Muscle layer of duodenum (tissue), 2 donors: Measurements from ENCODE around the gene PIK3C2G.

ENCODE experiments used
- H3K27ac ChIP-seq: one replicate; pipeline ENCODE4 v1.7.0; 2013; ENCODE audit warnings: mild to moderate bottlenecking, low read length
- H3K27me3 ChIP-seq: one replicate; pipeline ENCODE4 v1.7.0; 2013; ENCODE audit warnings: low read depth, mild to moderate bottlenecking, control low read depth, low read length
- H3K36me3 ChIP-seq, 2 donors: one replicate each; pipeline ENCODE4 v1.7.0; 2013; ENCODE audit warnings: low read length in 2 of 2, control low read depth in 1 of 2, mild to moderate bottlenecking in 1 of 2; ENCODE audit not compliant: insufficient read depth in 2 of 2, control insufficient read depth in 1 of 2
- H3K4me1 ChIP-seq, 2 donors: one replicate each; pipeline ENCODE4 v1.7.0; 2013; ENCODE audit warnings: low read length in 2 of 2, mild to moderate bottlenecking in 2 of 2, control low read depth in 1 of 2, moderate library complexity in 1 of 2; ENCODE audit not compliant: insufficient read depth in 2 of 2, control insufficient read depth in 1 of 2
- H3K4me3 ChIP-seq, 2 donors: one replicate each; pipeline ENCODE4 v1.7.0; 2013; ENCODE audit warnings: low read length in 2 of 2, low read depth in 1 of 2, mild to moderate bottlenecking in 1 of 2
- H3K9me3 ChIP-seq, 2 donors: one replicate each; pipeline ENCODE4 v1.7.0; 2013; ENCODE audit warnings: low read length in 2 of 2, control low read depth in 1 of 2, mild to moderate bottlenecking in 1 of 2; ENCODE audit not compliant: control insufficient read depth in 1 of 2
- donor health status: healthy.

PIK3C2G gene

GRCh38 chr12:18651525-18651924, 390.2 kb downstream of the PIK3C2G start:
- no peak overlapping the region for H3K27ac ChIP-seq
- no peaks in the 10 kb centered on the region for H3K9me3 ChIP-seq
- no peak overlapping the region for H3K4me3 ChIP-seq
- H3K36me3 ChIP-seq = no peaks in the 10 kb centered on the region
- no peaks in the 10 kb centered on the region for H3K4me1 ChIP-seq
- H3K27me3 ChIP-seq = no peaks in the 10 kb centered on the region

GRCh38 chr12:18652596-18652995, 391.3 kb downstream of the PIK3C2G start:
- no peaks in the 10 kb centered on the region for H3K36me3 ChIP-seq
- no peaks in the 10 kb centered on the region for H3K9me3 ChIP-seq
- H3K27ac ChIP-seq = no peak overlapping the region
- H3K4me1 ChIP-seq = no peaks in the 10 kb centered on the region
- no peak overlapping the region for H3K4me3 ChIP-seq
- no peaks in the 10 kb centered on the region for H3K27me3 ChIP-seq

GRCh38 chr12:18653465-18653864, 392.1 kb downstream of the PIK3C2G start:
- H3K9me3 ChIP-seq = peaks cover 0 to 2% of the 10 kb centered on the region in 2 donors
- no peaks in the 10 kb centered on the region for H3K36me3 ChIP-seq
- H3K27me3 ChIP-seq = no peaks in the 10 kb centered on the region
- no peak overlapping the region for H3K4me3 ChIP-seq
- H3K4me1 ChIP-seq = no peaks in the 10 kb centered on the region
- H3K27ac ChIP-seq = no peak overlapping the region

GRCh38 chr12:18655351-18655750, 394.0 kb downstream of the PIK3C2G start:
- Histone ChIP-seq H3K4me3 (no peak overlapping the region), H3K36me3 (no peaks in the 10 kb centered on the region), H3K27me3 (no peaks in the 10 kb centered on the region), H3K9me3 (peaks cover 0 to 8% of the 10 kb centered on the region in 2 donors), H3K4me1 (no peaks in the 10 kb centered on the region), H3K27ac (no peak overlapping the region)

- H3K4me1 ChIP-seq = no peaks in the 10 kb centered on the region
- H3K36me3 ChIP-seq = no peaks in the 10 kb centered on the region
- no peaks in the 10 kb centered on the region for H3K27me3 ChIP-seq
- H3K4me3 ChIP-seq = no peak overlapping the region
- H3K27ac ChIP-seq = no peak overlapping the region
- peaks cover 0 to 8% of the 10 kb centered on the region in 2 donors for H3K9me3 ChIP-seq
These were observed 396.9 kb downstream of the PIK3C2G start for GRCh38 chr12:18658179-18658578.

GRCh38 chr12:18658829-18659228, 397.5 kb downstream of the PIK3C2G start:
- Histone ChIP-seq H3K27ac (no peak overlapping the region), H3K27me3 (no peaks in the 10 kb centered on the region), H3K4me3 (no peak overlapping the region), H3K36me3 (no peaks in the 10 kb centered on the region), H3K9me3 (peaks cover 0 to 8% of the 10 kb centered on the region in 2 donors), H3K4me1 (no peaks in the 10 kb centered on the region)

GRCh38 chr12:18676141-18676540, 414.8 kb downstream of the PIK3C2G start:
- H3K4me3 ChIP-seq = no peak overlapping the region
- H3K9me3 ChIP-seq = no peaks in the 10 kb centered on the region
- no peaks in the 10 kb centered on the region for H3K36me3 ChIP-seq
- no peaks in the 10 kb centered on the region for H3K27me3 ChIP-seq
- H3K4me1 ChIP-seq = no peaks in the 10 kb centered on the region
- no peak overlapping the region for H3K27ac ChIP-seq

GRCh38 chr12:18676996-18677588, 415.8 kb downstream of the PIK3C2G start:
- H3K27me3 ChIP-seq = no peaks in the 10 kb centered on the region
- H3K36me3 ChIP-seq = no peaks in the 10 kb centered on the region
- no peak overlapping the region for H3K4me3 ChIP-seq
- no peaks in the 10 kb centered on the region for H3K9me3 ChIP-seq
- H3K27ac ChIP-seq = no peak overlapping the region
- no peaks in the 10 kb centered on the region for H3K4me1 ChIP-seq

- Histone ChIP-seq H3K27me3 (no peaks in the 10 kb centered on the region), H3K27ac (no peak overlapping the region), H3K9me3 (no peaks in the 10 kb centered on the region), H3K4me3 (no peak overlapping the region), H3K4me1 (no peaks in the 10 kb centered on the region), H3K36me3 (no peaks in the 10 kb centered on the region)
These were observed 420.5 kb downstream of the PIK3C2G start for GRCh38 chr12:18681818-18682217.

- Histone ChIP-seq H3K36me3 (no peaks in the 10 kb centered on the region), H3K4me1 (no peaks in the 10 kb centered on the region), H3K4me3 (no peak overlapping the region), H3K27me3 (no peaks in the 10 kb centered on the region), H3K9me3 (no peaks in the 10 kb centered on the region), H3K27ac (no peak overlapping the region)
These were observed 422.2 kb downstream of the PIK3C2G start for GRCh38 chr12:18683327-18684013.

GRCh38 chr12:18684430-18684829, 423.1 kb downstream of the PIK3C2G start:
- no peak overlapping the region for H3K27ac ChIP-seq
- no peak overlapping the region for H3K4me3 ChIP-seq
- H3K27me3 ChIP-seq = no peaks in the 10 kb centered on the region
- H3K9me3 ChIP-seq = no peaks in the 10 kb centered on the region
- H3K4me1 ChIP-seq = no peaks in the 10 kb centered on the region
- no peaks in the 10 kb centered on the region for H3K36me3 ChIP-seq

- Histone ChIP-seq H3K27ac (no peak overlapping the region), H3K36me3 (no peaks in the 10 kb centered on the region), H3K9me3 (no peaks in the 10 kb centered on the region), H3K4me1 (no peaks in the 10 kb centered on the region), H3K27me3 (no peaks in the 10 kb centered on the region), H3K4me3 (no peak overlapping the region)
These were observed 428.5 kb downstream of the PIK3C2G start for GRCh38 chr12:18689771-18690170.
